Right ventricle myocardium inferior (tissue), 1 donor: ENCODE results near the gene ARHGEF17. TPM values are rescaled to one million over a fixed set of nuclear protein-coding genes. Genes with fewer than 3 reads are reported as not detected.
A peak's percentile ranks its signal among the peaks of the same experiment; 100 is the strongest.
"Not testable (repeated sequence)": the region's sequence is repeated elsewhere in the genome, so short reads cannot be mapped to it uniquely, and the experiment has no call there.

Experiments used
- ATAC-seq: fragments of 200-7000 bp; cut with Tn5 transposase; one replicate; pipeline ENCODE4 v1.9.1; 2020; ENCODE audit warnings: mild to moderate bottlenecking, moderate library complexity
- DNase-seq: peaks from one replicate; pipeline ENCODE4 v3.0.0; 2021; ENCODE audit errors: missing footprints
- intact Hi-C: fragments of 100-400 bp; cut with DNase I; formaldehyde crosslinking; loops from one replicate; pipeline ENCODE4 v1.11.0; 2022
- long read RNA-seq: library from polyadenylated mRNA; unstranded; transcript quantifications from one replicate; pipeline ENCODE4 v2.0.0, GENCODE V29; 2021
- total RNA-seq: library from RNA; stranded (reverse); fragmentation: NEBNext Ultra II Directional; extraction: Animal tissue kit (Norgen Biotek cat#: 25700); gene quantifications from one replicate; pipeline ENCODE4 v1.2.1, GENCODE V29; 2021
- donor health status: DM: no; HTN: yes; CAD: no; lungs with severe emphysema.

Gene ARHGEF17
- total RNA-seq: 57.1 TPM
- long read RNA-seq, full-length matches to known transcripts: 10 of 41 reads
- long read RNA-seq, partial matches to known transcripts: 24 of 41 reads
- long read RNA-seq, other reads (novel, unspliced or antisense): 7 of 41 reads

DNA sequence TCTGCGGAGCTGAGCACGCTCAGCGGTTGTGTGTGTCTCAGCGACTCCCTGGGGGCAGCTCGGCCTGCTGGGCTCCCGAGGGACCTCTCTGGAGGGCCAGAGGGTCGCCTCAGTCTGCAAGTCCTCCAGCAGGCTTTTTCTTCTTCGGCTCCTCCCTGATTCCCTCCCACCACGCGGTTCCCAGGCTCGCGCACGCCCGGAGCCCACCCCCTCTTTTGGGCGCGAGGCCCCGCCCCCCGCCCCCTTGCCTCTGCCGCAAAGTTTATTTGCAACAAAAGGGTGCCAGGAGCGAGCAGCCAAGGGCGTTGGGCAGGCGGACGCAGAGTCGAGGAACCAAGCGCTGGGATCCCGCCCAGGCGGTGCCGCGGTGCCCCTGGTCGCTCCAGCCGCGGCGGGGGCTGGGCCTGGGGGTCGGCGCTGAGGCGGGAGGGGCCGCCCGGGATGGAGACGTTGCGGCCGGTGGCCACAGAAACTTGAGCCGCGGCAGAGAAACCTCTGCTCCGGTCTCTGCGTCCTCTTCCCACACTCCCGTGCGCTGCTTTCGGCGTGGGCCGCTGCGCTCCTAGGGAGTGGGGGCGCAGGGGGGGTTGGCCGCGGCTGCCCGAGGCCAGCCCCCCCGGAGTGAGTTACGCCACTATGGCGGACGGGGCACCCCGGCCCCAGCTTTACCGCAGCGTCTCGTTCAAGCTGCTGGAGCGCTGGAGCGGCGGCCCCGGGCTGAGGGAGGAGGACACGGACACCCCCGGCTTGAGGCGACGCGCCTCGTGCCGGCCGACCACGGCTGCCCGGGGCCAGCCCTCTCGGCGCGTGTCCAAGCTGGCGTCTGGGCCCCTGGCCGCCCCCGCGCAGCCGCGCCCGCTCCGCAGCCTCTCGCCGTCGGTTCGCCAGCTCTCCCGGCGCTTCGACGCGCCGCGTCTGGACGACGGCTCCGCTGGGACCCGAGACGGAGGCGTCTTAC lies at the start of gene ARHGEF17:
ARHGEF17 (plus strand) TSS at position 274 of the 958 bp plus-strand sequence; CDS start at position 637, 363 bp downstream.
- intact Hi-C loops: loop anchor here (2.0 kb wide), 1 partner anchor 15 kb away; no protein-coding TSS in a partner anchor
- ATAC-seq: peak; percentile 52
- peak; percentile 81 for DNase-seq

GRCh38 chr11:73259406-73260126 lies 48.5 kb upstream of the ARHGEF17 start:
- intact Hi-C loops: no loop called here
- DNase-seq: peak; percentile 22
- ATAC-seq: peak; percentile 8

DNA sequence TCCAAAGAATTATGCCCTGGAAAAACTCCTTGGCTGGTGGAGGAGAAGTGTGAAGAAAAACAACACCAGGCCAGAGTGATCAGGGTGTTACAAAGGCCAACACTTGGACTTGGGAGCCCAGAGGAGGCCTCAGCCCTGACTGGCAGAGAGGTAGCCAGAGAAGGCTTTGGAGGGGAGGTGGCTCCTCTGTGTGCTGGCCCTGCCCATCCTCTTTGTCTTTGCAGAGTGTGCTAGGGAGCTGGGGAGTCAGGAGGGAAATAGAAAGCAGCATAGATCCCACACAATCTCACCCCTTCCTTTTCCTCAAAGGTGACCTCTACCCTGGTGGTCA lies 48.0 kb upstream of the ARHGEF17 start:
- ATAC-seq (no peak), DNase-seq (no peak)
- intact Hi-C loops: no loop called here

DNA sequence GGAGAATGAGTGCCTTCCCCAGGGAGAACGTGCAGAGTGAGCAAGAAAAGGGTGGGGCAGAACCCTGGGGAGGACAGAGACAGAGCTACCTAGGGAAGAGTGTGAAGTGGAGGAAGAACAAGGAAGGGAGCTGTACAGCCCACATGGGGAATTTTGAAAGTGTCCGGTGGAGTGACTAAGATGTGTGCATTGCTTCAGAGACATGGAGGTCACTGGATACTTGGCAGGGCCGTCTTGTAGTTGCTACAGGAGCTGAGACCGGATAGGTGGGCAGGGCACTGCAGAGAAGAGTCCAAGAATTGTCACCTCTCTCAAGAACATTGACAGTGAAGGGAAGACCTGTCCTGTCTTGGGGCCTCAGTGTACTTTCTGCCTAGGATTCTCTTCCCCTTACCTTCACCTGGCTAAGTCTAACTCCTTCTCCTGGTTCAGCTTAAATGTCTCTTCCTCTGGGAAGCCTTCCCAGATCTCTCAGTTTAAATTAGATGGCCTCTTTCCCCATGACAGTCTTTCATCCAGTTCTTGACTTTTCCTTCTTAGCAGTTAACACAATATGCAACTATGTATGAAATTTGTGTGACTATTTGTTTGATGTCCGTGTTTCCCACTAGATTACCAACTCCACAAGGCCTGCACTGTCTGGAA lies 45.1 kb upstream of the ARHGEF17 start:
- no peak for ATAC-seq
- intact Hi-C loops: no loop called here
- DNase-seq: no peak

DNA sequence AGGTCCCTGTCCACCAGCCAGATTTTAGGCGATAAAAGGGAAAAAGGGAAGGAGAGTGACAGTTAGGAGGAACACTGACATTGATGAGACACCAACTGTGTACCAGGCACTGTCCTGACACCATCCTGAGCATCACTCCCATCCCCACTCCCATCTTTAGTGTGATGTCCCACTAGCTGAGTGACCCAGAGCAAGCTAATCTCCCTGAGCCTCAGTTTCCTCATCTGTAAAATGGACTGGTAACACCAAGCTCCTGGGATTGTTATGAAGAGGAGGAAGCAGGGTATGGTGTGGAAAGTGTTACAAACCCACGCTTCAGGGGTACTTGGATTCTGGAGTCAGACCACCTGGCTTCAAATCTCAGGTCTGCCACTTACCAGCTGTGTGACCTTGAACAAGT lies 44.4 kb upstream of the ARHGEF17 start:
- no peak for ATAC-seq
- no peak for DNase-seq
- intact Hi-C loops: no loop called here

DNA sequence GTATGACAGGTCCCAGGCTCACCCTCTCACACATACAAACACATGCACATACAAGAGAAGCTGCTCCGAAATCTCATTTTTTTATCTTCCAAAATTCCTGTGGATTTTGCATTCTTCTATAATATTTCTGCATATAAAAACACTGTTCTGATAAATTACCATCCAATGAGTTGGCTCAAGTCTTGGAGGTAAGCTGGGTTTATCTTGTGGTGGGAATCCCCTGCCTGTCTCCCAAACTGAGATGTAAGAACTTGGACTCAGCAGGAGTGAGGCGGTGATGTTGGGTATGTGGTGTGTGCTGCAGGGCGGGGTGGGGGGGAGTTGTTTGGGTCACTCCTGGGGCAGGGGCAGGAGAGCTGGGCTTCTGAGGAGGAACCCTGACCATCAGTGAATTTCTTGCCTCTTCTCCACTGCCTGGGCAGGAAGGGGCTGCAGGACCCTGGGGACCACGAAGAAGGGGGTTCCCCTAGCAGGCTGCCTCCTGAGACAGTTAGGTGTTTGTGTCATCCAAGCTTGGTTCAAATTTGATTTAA lies 42.7 kb upstream of the ARHGEF17 start:
- no peak for DNase-seq
- ATAC-seq: no peak
- intact Hi-C loops: no loop called here

- DNase-seq (peak; percentile 14), ATAC-seq (peak; percentile 37)
- intact Hi-C loops: no loop called here
Observed at GRCh38 chr11:73265853-73266645, 42.0 kb upstream of the ARHGEF17 start.

DNA sequence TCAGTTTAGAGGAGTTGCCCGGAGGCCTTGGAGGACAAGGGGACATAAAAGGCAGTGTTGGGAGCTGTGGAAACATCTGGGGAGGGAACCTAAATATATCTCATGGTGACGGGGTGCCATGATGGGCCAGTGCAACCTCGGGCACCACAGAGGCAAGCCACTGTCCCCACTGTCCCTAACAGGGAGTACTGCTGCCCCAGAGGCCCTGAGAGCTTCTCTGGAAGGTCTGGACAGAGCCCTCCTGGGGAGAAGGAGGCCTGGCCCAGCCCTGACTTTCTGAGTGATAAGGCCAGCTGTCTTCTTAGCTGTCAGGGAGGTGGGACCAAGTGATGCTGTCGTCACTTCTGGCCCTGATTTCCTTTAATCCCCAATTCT lies 41.4 kb upstream of the ARHGEF17 start:
- DNase-seq: no peak
- intact Hi-C loops: no loop called here
- ATAC-seq: peak; percentile 17

DNA sequence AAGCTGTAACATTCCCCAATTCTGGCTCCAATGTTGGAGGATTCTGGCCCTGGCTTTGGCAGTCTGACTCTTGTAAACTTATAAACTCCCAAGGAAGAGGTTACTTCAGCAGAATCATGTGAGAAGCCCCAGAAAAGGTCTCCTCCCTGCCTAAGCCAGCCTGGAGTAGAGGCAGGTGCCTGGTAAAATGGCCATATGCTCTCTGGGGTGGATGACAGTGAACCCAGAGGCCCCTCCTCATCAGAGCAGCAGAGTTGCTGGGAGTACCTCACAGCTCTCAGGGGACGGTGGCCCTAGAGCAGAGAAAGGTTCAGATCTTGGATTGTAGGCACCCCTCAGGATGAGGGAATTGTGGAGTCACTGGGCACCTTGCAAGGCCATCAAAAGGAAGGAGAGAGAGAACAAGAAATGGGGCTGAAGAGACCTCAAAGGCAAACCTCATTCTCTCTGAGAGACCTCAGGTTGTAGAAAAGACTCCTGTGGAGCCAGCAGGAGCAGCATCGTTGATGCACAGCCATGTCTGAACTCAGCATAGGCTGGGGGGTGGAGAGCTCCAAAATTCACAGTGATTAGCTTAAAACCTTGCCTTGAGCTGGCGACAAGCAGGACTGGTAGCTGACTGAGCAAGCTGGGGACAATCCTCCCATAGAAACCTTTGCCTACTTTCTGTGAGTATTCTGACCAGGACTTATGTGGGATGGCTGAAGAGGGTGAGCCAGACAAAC lies 40.8 kb upstream of the ARHGEF17 start:
- ATAC-seq: no peak
- peak; percentile 5 for DNase-seq
- intact Hi-C loops: no loop called here

DNA sequence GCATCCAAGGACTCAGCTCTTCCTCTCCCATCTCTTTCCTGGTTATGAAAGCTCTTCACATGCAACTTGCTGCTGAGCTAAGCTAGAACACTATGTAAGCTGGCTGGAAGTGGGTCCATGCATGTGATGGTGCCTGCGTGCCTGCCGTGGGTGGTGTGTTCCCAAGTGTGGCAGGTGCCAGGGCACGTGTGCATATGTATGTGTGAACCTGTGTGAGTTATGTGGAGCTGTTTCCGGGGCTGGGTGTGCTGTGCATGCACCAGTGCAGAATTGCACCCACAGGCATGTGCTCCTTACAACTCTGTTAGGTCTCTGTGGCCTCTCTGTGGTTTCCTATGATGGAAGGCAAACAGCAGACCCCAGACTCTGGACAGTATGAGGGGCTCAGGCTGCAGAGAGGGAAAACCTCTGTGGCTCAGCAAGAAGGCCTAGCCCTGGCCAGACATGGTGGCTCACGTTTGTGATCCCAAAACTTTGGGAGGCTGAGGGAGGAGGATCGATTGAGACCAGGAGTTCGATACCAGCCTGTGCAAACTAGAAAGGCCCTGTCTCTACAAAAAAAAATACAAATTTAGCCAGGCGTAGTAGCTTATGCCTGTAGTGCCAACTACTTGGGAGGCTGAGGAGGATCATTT lies 40.1 kb upstream of the ARHGEF17 start:
- no peak for ATAC-seq
- DNase-seq: peak; percentile 49
- intact Hi-C loops: no loop called here

DNA sequence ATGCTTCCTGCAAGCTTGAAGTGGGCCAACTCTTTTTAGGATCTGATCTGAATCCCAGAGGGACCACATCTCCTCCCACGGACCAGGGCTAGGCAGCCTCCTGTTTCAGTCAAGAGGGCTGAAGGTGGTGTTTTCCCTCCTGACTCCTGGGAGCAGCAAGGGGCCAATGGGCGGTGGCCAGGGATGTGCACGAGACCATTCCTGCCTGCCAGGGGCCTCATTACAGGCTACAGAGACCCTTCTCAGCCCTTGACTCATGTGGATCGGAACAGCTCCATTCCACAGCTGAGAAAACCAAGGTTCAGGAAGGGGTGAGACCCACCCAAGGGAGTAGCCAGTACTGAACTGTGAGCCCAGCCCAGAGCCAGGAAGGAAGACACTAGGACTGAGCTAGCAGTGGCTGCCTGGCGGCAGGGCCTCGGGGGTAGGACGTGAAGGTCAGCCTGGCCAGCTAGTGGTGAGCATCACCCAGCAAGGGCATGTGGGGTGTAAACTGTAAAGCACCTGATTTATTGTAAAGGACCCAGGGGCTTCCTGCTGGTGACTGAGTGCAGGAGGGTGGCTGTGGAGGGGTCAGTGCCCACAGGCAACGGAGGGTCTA lies 39.3 kb upstream of the ARHGEF17 start:
- no peak for ATAC-seq
- intact Hi-C loops: no loop called here
- peak; percentile 9 for DNase-seq

DNA sequence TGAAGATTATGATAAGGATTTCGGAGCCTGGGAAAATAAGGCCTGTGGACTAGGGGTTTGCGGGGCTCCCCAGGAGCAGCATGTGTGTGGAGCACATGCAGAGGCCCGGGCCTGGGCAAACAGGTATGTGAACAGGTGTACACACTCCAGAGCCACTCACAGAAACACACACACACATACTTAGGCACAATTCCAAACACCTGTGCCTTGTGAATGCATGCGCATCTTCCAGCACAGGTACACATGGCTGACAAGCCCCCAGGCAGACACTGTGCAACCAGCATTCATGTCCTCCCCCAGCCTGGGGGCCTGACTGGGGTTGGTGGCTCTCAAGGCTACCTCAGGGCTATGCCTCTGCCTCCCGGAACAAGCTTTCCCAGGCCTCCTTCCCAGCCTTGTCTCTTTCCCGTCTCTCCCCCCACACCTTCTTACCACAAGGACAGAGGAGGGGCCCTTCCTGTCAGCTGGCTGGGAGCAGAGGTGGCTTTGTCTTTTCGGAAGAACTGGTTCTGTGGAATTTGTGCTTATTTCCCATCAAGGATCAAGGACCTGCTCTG lies 38.5 kb upstream of the ARHGEF17 start:
- DNase-seq: no peak

GRCh38 chr11:73270016-73270854 lies 37.8 kb upstream of the ARHGEF17 start:
- ATAC-seq: no peak
- DNase-seq: peak; percentile 39

More for the DNA sequence above, 38.5 kb upstream of the ARHGEF17 start:
- intact Hi-C loops: no loop called here
- no peak for ATAC-seq

GRCh38 chr11:73270855-73271477 lies 37.1 kb upstream of the ARHGEF17 start:
- ATAC-seq (no peak), DNase-seq (peak; percentile 32)
- intact Hi-C loops: no loop called here

More at GRCh38 chr11:73270016-73270854, 37.8 kb upstream of the ARHGEF17 start:
- intact Hi-C loops: no loop called here

- intact Hi-C loops, ATAC-seq: not testable (repeated sequence)
- peak; percentile 1 for DNase-seq
Observed at GRCh38 chr11:73271478-73271865, 36.6 kb upstream of the ARHGEF17 start.
